ENCODE measurements around the gene LAMC3.

Gene LAMC3

DNA sequence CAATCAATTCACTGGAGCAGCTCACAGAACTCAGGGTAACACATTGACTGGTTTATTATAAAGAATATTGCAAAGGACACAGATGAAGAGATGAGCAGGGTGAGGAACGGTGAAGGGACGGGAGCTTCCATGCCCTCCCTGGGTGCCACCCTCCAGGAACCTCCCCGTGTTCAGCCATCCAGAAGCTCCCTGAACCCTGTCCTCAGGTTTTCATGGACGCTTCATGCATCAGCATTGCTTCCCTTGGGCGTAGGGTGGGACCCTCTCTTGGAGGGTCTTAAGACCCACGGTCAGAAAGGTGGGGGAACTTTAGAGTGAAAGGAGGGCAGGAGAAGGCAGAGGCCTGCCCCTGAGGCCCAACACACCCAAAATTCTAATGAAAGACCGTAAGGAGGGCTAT, 12.8 kb downstream of the LAMC3 start:
- no peak overlapping the region for H3K4me3 ChIP-seq (replicated peaks; ENCODE audit: low read depth, low read length)
- TF ChIP-seq, protein P1, sequence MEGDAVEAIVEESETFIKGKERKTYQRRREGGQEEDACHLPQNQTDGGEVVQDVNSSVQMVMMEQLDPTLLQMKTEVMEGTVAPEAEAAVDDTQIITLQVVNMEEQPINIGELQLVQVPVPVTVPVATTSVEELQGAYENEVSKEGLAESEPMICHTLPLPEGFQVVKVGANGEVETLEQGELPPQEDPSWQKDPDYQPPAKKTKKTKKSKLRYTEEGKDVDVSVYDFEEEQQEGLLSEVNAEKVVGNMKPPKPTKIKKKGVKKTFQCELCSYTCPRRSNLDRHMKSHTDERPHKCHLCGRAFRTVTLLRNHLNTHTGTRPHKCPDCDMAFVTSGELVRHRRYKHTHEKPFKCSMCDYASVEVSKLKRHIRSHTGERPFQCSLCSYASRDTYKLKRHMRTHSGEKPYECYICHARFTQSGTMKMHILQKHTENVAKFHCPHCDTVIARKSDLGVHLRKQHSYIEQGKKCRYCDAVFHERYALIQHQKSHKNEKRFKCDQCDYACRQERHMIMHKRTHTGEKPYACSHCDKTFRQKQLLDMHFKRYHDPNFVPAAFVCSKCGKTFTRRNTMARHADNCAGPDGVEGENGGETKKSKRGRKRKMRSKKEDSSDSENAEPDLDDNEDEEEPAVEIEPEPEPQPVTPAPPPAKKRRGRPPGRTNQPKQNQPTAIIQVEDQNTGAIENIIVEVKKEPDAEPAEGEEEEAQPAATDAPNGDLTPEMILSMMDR (IDR thresholded peaks at IDR 0.05; ENCODE audit: low read length, missing control alignments) = no peak
- no peak for DNase-seq (ENCODE audit: low read depth)

DNA sequence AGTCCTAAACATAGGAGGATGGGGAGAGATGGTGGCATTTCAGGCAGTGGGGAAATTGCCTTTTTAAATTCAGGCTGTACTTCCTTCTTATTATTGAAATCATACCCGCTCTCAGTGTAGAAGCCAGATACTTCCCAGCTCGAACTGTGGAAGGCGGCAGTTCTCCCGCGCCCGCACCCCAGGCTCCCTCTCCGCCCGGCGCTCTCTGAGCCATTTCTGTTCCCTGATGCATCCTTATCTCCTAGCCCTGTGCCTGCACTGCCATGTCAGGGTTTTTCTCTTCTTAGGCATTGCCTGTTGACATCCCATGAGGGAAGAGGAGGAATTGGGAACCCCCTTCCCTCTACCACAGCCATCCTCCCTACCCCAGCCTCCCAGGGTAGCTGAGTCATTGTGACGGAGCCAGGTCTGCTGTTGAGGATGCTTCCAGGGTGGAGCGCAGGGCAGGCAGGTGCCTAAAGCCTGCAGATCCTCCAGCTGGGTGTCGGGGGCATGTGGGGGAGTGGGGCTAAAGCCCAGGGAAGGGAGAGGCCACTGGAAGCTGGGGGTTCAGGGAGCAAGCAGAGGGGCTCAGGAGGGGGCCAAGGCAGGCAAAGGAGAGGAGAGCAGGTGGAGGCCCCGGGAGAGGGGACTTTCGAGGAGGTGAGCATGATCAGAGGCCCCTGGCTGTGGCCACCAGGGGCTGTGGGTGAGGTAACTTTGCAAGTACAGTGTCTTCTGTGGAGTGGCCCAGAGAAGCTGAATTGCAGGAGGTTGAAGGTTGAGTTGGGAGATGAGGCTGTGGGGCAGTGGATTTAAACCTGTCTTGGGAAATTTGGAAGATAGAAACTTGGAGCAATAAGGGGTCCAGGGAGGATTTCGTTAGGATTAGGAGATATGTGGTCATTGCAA, 16.2 kb downstream of the LAMC3 start:
- TF ChIP-seq, protein P1 (IDR thresholded peaks at IDR 0.05; ENCODE audit: low read length, missing control alignments) = no peak
- no peak overlapping the region for H3K4me3 ChIP-seq (replicated peaks; ENCODE audit: low read depth, low read length)
- no peak for DNase-seq (ENCODE audit: low read depth)

DNA sequence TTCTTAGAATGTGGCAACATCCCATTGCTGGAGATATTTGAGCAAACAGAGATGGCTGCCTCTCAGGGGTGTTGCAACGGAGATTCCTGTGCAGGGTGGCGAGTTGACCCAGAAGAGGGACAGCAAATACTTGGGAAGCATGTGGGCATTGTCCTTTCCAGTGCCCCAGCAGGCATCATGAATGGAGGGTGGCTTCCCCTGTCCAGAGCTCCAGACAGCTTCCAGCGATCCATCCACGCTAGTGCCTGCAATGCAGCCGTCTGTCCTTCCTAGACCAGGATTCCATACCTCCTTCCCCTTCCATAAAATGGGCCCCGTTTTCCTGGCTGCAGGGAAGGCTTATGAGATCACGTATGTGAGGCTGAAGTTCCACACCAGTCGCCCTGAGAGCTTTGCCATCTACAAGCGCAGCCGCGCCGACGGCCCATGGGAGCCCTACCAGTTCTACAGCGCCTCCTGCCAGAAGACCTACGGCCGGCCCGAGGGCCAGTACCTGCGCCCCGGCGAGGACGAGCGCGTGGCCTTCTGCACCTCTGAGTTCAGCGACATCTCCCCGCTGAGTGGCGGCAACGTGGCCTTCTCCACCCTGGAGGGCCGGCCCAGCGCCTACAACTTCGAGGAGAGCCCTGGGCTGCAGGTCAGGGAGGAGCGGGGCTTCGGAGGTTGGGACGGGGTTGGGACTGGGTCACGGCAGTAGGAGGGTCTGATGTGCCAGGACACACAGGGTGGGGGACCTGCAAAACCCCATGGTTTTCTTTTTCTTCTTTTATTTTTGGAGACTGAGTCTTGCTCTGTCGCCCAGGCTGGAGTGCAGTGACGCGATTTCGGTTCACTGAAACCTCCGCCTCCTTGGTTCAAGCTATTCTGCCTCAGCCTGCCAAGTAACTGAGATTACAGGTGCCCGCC, 17.2 kb downstream of the LAMC3 start:
- DNase-seq (ENCODE audit: low read depth) = no peak
- TF ChIP-seq, protein P1 (IDR thresholded peaks at IDR 0.05; ENCODE audit: low read length, missing control alignments) = no peak
- no peak overlapping the region for H3K4me3 ChIP-seq (replicated peaks; ENCODE audit: low read depth, low read length)

DNA sequence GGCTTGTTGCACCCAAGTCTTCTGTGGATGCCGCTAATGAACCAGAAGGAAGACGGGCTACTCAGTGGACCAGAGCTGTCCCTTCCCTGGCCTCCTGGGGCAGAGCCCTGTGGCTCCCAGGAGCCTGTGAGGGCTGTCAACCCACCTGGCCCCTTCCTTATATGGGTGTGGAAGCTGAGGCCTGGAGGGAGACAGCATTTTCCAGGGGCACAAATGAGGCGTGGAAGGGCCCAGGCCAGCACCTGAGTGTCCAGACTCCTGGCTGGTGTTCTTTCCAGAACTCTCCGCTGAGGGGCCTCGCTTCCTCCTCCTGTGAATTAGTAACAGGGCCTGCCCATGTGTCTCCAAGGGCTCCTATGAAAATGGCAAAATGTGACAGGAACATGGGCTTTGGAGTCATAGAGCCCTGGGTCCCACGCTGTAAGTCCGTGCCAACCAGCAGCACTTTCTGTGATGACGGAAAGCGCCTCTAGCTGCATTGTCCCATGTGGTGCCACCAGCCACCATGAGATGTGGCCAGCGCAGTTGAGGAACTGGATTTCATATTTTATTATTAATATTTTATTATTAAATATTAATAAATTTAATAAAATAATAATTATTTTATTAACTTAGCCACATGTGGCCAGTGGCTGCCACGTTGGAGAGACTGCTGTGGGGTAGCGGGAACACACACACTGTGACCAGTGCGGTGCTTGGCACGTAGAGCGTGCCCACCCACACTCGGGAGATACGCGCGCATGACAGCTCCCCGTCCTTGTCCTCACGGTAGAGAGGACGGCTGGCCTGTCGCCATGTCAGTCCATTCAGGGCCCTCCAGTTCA, 18.3 kb downstream of the LAMC3 start:
- TF ChIP-seq, protein P1 (IDR thresholded peaks at IDR 0.05; ENCODE audit: low read length, missing control alignments) = no peak
- no peak for DNase-seq (ENCODE audit: low read depth)
- no peak overlapping the region for H3K4me3 ChIP-seq (replicated peaks; ENCODE audit: low read depth, low read length)

DNA sequence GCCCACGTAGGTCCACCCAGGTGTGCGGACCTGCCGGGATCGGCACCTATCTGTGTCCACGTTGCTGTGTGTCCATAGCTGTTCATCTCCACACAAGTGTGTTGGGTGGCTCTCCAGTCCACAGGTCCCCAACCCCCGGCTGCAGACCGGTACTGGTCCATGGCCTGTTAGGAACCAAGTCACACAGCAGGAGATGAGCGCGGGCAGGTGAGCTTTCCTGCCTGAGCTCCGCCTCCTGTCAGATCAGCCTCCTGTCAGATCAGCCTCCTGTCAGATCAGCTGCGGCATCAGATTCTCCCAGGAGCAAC, 18.9 kb downstream of the LAMC3 start:
- DNase-seq (ENCODE audit: low read depth) = no peak
- no peak overlapping the region for H3K4me3 ChIP-seq (replicated peaks; ENCODE audit: low read depth, low read length)
- TF ChIP-seq, protein P1 (IDR thresholded peaks at IDR 0.05; ENCODE audit: low read length, missing control alignments) = no peak

DNA sequence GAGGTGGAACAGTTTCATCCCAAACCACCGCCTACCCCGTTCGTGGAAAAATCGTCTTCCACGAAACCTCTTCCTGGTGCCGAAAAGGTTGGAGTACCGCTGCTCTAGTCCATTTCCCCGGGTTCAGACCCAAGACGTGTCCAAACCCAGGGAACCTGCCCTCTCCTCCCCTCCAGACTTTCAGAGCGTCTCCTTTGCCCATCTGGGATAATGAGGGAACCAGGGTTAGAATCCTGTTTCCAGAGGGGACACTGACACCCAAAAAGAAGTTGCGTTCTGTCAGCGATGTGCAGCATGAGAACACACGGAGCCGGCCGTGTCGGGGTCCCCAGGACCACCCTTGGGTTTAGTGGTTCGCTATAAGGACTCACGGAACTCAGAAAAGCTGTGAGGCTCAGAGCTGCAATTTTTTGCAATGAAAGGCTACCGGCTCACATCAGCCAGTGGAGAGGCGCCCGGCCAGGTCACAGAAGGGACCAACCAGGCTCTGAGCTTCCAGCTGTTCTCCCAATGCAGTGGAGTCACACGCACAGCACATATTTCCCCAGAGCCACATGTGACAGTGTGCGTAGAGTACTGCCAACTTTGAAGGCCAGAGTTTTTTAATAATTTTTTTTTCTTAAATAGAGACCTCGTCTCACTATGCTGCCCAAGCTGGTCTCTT, 19.4 kb downstream of the LAMC3 start:
- no peak overlapping the region for H3K4me3 ChIP-seq (replicated peaks; ENCODE audit: low read depth, low read length)
- no peak for DNase-seq (ENCODE audit: low read depth)
- TF ChIP-seq, protein P1 (IDR thresholded peaks at IDR 0.05; ENCODE audit: low read length, missing control alignments) = no peak

Data from fibroblast of pulmonary artery (primary cell).